ENCODE data around the gene NR2F1-AS1.
A peak's percentile ranks its signal among the peaks of the same experiment; 100 is the strongest.
"Not testable (repeated sequence)": the region's sequence is repeated elsewhere in the genome, so short reads cannot be mapped to it uniquely, and the experiment has no call there.

NR2F1-AS1 gene

DNA sequence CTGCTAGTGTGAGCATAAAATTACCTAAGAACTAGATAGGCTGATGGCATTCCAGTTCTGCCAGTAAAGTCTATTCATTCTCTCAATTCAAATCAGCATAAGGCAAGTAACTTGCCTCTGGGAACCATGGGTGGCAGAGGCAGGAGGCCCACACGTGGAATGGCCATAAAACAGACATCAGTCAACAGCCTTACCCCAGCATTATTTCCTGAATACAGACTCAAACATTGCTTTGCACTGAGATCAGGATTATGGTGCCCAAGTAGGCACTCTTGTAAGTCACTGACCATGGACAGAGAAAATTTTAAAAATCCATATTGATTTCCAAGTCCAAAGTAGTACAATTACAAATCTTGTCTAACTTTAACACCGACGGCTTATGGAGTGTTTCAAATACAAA lies 157.7 kb downstream of the NR2F1-AS1 start:
- no peak for DNase-seq

DNA sequence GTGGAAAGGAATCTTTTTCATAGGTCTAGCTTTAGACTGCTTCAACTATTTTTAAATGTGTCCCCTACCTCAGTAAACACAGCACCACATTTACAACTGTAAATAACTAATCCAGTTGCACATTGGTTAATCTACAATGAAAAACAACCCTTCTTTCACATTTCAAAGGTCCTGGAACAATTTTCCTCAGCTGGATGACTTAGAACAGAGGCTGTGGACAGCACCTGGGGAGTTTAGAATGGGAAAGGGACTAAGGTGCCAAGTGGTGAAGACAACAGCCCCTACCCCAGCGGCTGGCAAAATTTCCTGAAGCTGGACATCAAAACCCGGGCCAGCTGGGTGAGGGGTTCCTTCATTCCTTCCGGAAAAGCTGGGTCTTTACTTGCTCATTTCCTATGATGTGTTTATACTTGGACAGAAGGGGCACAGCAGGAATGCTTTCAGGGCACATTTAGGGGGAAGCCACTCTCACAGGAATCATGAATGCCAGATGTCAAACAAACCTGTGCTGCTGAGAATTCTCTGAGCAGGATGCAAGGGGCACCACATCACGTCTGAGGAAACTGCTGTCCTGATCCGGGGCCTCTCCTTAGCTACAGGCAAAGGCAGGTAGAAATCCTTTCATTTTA lies 158.3 kb downstream of the NR2F1-AS1 start:
- peak; percentile 11 for DNase-seq

DNA sequence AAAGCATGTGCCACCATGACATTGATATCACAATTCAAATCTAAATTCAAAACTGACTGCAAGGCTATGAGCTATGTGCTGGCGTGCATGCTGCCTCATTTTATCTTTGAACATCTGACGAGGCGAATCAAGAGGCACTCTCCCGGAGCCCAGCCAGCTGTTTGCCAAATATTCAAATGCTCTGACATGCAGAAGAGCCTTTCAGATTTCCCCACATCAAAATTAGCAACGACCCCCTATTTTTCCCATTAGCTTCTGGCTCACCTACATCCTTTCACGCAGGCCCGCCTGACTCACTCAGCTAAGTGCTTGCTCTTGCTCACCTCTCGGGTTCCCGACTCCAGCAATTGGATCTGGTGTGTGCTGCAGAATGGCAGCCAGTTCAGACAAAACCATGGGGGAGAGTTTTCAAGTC lies 159.0 kb downstream of the NR2F1-AS1 start:
- no peak for DNase-seq

- no peak for DNase-seq
Measured at GRCh38 chr5:93421468-93421867, 159.6 kb downstream of the NR2F1-AS1 start.

- no peak for DNase-seq
Measured at GRCh38 chr5:93417490-93417889, 163.5 kb downstream of the NR2F1-AS1 start.

- DNase-seq, result no peak
Measured at GRCh38 chr5:93415819-93416218, 165.2 kb downstream of the NR2F1-AS1 start.

DNA sequence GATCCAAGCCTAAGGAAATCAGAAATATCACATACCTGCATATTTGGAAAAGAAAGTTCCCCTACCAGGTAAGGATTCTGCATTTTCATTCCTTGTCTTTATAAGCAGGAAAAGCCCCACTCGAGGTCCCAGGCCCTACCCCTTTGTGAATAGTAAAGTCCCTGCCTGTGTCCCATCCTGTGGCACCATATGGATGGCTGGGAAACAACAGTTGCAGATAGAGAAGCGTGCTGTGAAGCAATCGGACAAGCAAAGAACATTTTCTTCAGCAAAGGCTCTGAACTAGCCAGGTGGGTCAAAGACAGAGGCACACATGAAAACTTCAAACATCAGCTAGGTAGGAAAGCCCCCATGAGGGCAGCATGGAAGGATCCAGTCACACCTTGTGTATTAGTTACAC lies 169.3 kb downstream of the NR2F1-AS1 start:
- no peak for DNase-seq

DNA sequence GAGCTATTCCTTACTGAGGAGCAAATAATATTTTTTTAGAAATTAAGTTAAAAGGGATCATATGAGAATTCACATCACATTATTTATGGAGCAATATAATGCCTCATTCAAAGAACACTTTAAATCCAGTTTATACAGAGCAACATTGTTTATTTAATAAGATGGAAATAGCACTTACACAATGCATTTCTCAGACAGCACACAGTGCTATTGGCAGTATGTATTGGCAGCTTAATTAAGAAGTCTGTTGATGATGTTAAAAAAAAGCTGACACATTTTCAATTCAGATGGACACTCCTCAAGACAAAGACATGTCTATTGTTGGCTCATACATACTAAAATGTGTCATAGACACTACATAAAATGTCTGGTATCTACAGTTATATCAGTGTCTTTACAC lies 171.3 kb downstream of the NR2F1-AS1 start:
- no peak for DNase-seq

GRCh38 chr5:93407454-93407853 lies 173.6 kb downstream of the NR2F1-AS1 start:
- no peak for DNase-seq

DNA sequence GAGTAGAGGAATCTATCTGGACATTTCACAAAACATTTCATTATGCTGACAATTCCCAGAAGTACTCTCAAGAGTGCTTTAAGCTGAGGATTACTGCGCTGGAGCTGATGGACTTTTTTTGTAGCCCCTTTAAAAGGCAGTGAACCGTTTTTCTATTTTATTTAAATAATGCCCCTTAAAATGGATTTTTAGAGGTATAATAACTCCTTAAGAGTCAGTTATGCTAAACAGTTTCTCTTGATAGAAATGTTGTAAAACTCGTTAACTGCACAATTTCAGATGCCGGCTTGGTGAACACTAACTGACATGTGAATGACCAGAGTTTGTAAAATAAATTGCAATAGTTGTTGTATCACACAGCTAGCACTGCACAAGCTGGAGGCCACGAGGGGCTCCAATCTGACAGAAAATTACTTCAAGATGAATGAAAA lies 174.0 kb downstream of the NR2F1-AS1 start:
- no peak for DNase-seq

GRCh38 chr5:93404246-93404645 lies 176.8 kb downstream of the NR2F1-AS1 start:
- no peak for DNase-seq

- no peak for DNase-seq
Measured at GRCh38 chr5:93403141-93403928, 177.7 kb downstream of the NR2F1-AS1 start.

GRCh38 chr5:93402451-93402850 lies 178.6 kb downstream of the NR2F1-AS1 start:
- no peak for DNase-seq

- DNase-seq, result no peak
Measured at GRCh38 chr5:93401634-93402213, 179.3 kb downstream of the NR2F1-AS1 start.

DNA sequence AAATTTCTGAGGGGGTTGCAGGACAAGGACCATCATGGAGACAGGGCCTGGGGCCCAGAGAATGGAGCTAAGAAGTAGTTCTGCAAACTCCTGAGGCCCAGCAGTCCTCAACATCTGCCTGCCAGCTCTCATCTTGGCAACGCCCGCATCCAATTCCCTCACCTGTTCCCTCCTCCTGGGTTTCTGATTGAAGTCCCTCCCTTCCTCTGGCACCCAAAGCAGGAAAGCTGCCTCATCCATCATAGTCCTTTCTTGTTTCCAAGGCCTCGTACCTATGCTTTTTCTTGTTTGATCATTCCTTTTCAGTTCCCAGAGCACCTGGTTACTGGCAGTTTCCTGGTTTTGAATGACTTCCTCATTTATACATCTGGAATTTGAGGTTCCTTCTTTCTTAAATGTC lies 181.3 kb downstream of the NR2F1-AS1 start:
- no peak for DNase-seq

DNA sequence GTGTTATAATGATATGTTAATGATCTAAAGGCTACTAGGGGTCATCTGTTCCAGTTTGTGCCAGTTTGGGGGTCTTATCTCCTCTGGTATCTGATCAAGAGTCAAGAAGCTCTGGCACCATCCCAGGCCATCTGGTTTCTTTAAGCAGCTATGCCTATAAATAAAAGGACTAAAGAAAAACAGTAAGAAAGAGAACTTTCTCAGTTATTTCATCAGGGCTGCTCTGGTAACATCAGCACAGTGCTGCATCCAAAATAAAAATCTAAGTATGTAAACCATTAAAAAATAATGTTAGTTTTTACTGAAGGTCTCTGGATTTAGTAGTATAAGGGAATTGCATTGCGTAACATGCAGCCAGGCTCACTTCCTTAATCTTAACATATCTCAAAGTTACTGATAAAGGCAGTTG lies 185.0 kb downstream of the NR2F1-AS1 start:
- no peak for DNase-seq

- no peak for DNase-seq
Measured at GRCh38 chr5:93395010-93395409, 186.0 kb downstream of the NR2F1-AS1 start.

DNA sequence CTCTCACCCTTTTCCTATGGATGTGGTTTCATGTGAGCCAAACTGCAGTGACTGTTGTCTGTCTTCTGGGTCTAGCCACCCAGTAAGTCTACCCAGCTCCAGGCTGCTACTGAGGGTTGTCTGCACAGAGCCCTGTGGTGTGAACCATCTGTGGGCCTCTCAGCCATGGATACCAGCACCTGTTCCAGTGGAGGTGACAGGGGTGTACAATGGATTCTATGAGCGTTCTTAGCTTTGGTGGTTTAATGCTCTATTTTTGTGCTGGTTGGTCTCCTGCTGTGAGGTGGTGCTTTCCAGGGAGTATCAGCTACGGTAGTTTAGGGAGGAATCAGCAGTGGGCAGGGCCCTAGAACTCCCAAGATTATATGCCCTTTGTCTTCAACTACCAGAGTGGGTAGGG lies 186.7 kb downstream of the NR2F1-AS1 start:
- no peak for DNase-seq

DNA sequence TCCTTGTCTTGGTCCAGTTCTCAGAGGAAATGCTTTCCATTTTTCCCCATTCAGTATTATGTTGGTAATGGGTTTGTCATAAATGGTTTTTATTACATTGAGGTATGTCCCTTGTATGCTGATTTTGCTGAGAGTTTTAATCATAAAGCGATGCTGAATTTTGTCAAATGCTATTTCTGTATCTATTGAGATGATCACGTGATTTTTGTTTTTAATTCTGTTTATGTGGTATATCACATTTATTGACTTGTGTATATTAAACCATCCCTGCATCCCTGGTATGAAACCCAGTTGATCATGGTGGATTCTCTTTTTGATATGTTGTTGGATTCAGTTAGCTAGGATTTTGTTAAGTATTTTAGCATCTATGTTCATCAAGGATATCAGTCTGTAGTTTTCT lies 189.8 kb downstream of the NR2F1-AS1 start:
- not testable (repeated sequence) for DNase-seq

DNA sequence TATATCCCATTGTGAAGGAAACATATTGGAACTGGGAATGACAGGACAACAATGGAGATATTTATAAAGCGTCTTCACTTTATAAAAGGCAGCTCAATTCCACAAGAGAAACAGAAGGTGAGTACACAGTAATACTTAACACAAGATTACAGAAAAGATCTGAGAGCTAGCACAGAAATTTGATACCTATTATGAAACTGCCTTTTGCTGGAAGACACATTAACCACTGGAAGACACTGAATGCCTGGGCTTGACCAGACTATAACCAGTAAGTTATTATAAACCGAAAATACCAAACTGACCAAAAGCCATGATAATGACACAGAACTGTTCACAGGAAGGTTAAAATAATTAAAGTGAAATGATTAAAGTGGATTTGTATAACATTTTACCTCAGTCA lies 195.4 kb downstream of the NR2F1-AS1 start:
- DNase-seq, result no peak

DNA sequence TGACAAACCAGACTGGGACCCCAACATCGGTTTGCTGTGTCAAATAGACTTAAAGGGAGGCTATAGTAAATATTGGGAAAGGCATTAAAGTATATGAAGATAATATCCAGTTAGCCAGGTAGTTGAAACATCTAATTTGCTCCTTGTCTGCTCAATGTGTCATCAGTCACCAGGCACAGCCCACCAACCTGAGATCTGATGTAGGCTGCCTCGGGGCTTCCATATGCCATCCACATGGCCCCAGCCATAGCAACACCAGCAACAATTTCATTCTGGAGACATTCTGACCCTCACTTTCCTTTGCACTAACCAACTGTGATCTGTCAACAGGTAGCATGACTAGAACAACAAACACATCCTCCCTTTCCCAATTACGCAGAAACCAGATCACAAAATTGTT lies 196.0 kb downstream of the NR2F1-AS1 start:
- no peak for DNase-seq

DNA sequence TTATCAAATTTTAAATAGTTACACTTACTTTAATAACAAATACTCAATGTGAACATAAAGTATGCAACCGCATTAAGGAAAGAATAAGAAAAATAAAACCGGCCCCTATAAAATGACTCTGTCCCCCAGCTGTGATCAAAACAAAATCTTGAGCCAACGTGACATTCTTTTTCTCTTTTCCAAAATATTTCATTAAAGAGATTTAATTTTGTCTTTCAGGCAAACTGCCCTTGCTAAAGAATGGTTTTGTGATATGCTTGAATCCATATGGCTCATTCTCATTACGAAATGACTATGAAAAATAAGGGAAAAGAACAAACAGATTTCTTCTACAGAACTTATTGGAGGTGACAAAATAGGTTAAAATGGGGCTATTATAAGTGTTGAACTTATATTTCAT lies 197.0 kb downstream of the NR2F1-AS1 start:
- no peak for DNase-seq

DNA sequence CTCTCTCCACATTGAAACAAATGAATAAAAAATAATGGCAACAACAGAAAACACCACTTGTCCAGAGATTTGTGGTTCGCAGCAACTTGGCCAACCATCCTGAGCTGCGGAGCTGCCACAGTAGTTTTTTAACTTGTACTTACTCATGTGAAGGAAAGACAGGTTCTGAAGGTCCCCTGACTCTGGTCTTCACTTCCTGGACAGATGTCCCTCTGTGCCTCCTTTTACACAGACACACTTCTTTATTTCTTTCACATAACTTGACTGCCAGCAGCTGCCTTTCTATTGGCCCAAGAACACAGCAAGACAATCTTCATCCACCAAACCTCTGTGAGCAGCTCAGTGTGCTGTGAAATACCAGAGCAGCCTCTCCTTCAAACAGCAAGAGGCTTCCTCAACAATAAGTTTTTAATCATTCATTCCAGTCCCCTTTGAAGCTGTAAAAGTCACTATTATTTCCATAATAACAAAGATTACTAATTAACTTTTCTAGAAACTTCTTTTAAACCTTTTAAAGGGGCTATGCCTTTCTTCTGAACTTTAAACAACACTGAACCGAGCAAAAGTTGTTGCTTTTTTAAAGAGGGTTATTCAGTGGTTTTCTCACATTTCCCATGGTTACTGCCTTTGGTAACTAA lies 198.7 kb downstream of the NR2F1-AS1 start:
- DNase-seq, result no peak

DNA sequence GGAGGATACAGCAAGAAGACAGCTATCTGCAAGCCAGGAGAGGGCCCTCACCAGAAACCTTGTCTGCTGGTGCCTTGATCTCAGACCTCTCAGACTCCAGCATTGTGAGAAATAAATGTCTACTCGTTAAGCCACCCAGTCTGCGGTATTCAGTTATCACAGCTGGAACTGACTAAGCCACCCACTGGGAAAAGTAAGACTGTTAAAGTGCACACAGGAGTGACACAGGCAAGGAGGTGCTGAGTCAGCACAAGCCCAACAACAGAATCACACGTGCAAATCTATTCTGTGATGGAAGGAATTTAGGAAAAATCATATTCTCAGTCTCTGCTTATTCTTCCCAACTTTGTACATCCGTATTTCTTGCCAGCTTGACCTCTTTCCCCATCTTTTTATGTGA lies 200.0 kb downstream of the NR2F1-AS1 start:
- DNase-seq, result no peak
